Ovary (tissue), 9 donors: ENCODE measurements around the gene ZFYVE26. TPM values are rescaled to one million over a fixed set of nuclear protein-coding genes. Genes with fewer than 3 reads are reported as not detected.

Experiments used
- DNase-seq, 5 donors: peaks; one replicate each; pipeline ENCODE4 v3.0.0-alpha.2; 2019 to 2020
- H3K27ac ChIP-seq, 2 donors: fragments of 200-600 bp; one replicate each; pipeline versions ENCODE4 v1.5.1 to v1.8.0; 2019 to 2022
- H3K27me3 ChIP-seq: fragments of 200-600 bp; one replicate; pipeline ENCODE4 v1.8.0; 2022
- H3K36me3 ChIP-seq: fragments of 200-600 bp; sonication (generic); one replicate; pipeline ENCODE4 v1.5.1; 2019
- H3K4me1 ChIP-seq: one replicate; pipeline ENCODE4 v1.8.1; 2013; ENCODE audit warnings: mild to moderate bottlenecking, moderate library complexity; ENCODE audit not compliant: insufficient read depth
- H3K4me3 ChIP-seq: fragments of 200-600 bp; sonication (generic); one replicate; pipeline ENCODE4 v1.5.1; 2017
- H3K9me3 ChIP-seq, 2 donors: fragments of 200-600 bp in 1 of 2; sonication (generic) in 1 of 2; one replicate each; pipeline versions ENCODE4 v1.5.1 to v1.8.1; 2013 to 2019; ENCODE audit warnings: mild to moderate bottlenecking in 1 of 2, moderate library complexity in 1 of 2
- EP300 ChIP-seq: sonication (generic); formaldehyde crosslinking; IDR thresholded peaks from one replicate; pipeline ENCODE4 v1.6.1; 2017; ENCODE audit warnings: antibody characterized with exemption
- POLR2A ChIP-seq: fragments of 450-650 bp; IDR thresholded peaks from one replicate; pipeline ENCODE4 v1.6.1; 2017; ENCODE audit warnings: antibody characterized with exemption, mild to moderate bottlenecking, moderate library complexity
- WGBS, 3 donors: extraction: QIAGEN DNeasy Blood & Tissue Kit in 1 of 3; methylation state at CpG; one replicate each; pipeline versions ENCODE4 v1.1.5 to v1.1.7; 2013 to 2017; 5-methylcytosine and 5-hydroxymethylcytosine counted together
- intact Hi-C, 4 donors: fragments of 100-400 bp; cut with DNase I; formaldehyde crosslinking; loops; one replicate each; pipeline versions ENCODE4 v1.11.0 to v1.15.1; 2022 to 2023
- polyA plus RNA-seq, 2 donors: library from polyadenylated mRNA; stranded (reverse); fragments of 200-250 nt in 1 of 2; fragments of 350-450 nt in 1 of 2; fragmentation: Illumina TruSeq in 1 of 2; extraction: RNeasy Lipid Tissue Mini Kit (QIAGEN cat#74804) in 1 of 2; gene quantifications; one replicate each; pipeline ENCODE4 v1.2.3, GENCODE V29; 2013 to 2014
- total RNA-seq, 7 donors: library from RNA; depleted of rRNA in 2 of 7; stranded (reverse); fragments of >200 nt in 2 of 7; fragmentation: NEBNext Ultra II Directional in 3 of 7; extraction: Animal tissue kit (Norgen Biotek cat#: 25700) in 3 of 7; gene quantifications; one replicate each; pipeline versions ENCODE4 v1.1.0 to v1.2.4, GENCODE V29; 2016 to 2023
- TF ChIP-seq, protein P1 (sequence below), 3 donors: fragments of 450-650 bp in 2 of 3; fragments of 200-600 bp in 1 of 3; IDR thresholded peaks; one replicate each; pipeline versions ENCODE4 v1.5.1 to v1.8.0; 2016 to 2022; ENCODE audit warnings: antibody characterized with exemption in 3 of 3, mild to moderate bottlenecking in 1 of 3
- donor health status: DM: no; HTN: no; CAD: no; lungs with moderate emphysema.
- donor health status: DM: no; HTN: no; CAD: no.
- donor health status: Bipolar disorder and iron deficiency.
- donor health status: DM: yes; HTN: yes; CAD: no.
- donor health status: DM: no; HTN: no; CAD: no.
- donor health status: DM: yes; HTN: yes; CAD: no.

The ZFYVE26 gene
- total and polyA plus RNA-seq, 9 donors: 6.1 to 27.0 (median 20.3) TPM

- Histone ChIP-seq H3K4me3 (no peak overlapping the region), H3K27me3 (no peaks in the 10 kb centered on the region), H3K4me1 (no peaks in the 10 kb centered on the region), H3K27ac (no peak overlapping the region), H3K36me3 (no peaks in the 10 kb centered on the region), H3K9me3 (no peaks in the 10 kb centered on the region)
- intact Hi-C loops: no loop called here
- WGBS, 3 donors: 86 to 87% (median 86%) methylated on average over 5 of the region's 5 CpGs
- no peak for DNase-seq
- TF ChIP-seq, protein P1, sequence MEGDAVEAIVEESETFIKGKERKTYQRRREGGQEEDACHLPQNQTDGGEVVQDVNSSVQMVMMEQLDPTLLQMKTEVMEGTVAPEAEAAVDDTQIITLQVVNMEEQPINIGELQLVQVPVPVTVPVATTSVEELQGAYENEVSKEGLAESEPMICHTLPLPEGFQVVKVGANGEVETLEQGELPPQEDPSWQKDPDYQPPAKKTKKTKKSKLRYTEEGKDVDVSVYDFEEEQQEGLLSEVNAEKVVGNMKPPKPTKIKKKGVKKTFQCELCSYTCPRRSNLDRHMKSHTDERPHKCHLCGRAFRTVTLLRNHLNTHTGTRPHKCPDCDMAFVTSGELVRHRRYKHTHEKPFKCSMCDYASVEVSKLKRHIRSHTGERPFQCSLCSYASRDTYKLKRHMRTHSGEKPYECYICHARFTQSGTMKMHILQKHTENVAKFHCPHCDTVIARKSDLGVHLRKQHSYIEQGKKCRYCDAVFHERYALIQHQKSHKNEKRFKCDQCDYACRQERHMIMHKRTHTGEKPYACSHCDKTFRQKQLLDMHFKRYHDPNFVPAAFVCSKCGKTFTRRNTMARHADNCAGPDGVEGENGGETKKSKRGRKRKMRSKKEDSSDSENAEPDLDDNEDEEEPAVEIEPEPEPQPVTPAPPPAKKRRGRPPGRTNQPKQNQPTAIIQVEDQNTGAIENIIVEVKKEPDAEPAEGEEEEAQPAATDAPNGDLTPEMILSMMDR (IDR thresholded peaks at IDR 0.05): no peak
- TF ChIP-seq EP300 (no peak), POLR2A (no peak)
Observed at GRCh38 chr14:67765192-67765834, 51.1 kb downstream of the ZFYVE26 start.

GRCh38 chr14:67764496-67764895 lies 51.9 kb downstream of the ZFYVE26 start:
- H3K4me1 ChIP-seq: no peaks in the 10 kb centered on the region

GRCh38 chr14:67763158-67763822 lies 53.1 kb downstream of the ZFYVE26 start:
- intact Hi-C loops: no loop called here
- Histone ChIP-seq H3K4me3 (no peak overlapping the region), H3K27me3 (no peaks in the 10 kb centered on the region), H3K27ac (no peak overlapping the region), H3K36me3 (no peaks in the 10 kb centered on the region), H3K4me1 (no peaks in the 10 kb centered on the region), H3K9me3 (no peaks in the 10 kb centered on the region)
- no peak for DNase-seq
- TF ChIP-seq, protein P1 (IDR thresholded peaks at IDR 0.05): no peak
- TF ChIP-seq POLR2A: no peak
- TF ChIP-seq EP300: no peak
- WGBS, 3 donors: 85 to 91% (median 87%) methylated on average over 4 of the region's 4 CpGs

More at GRCh38 chr14:67764496-67764895, 51.9 kb downstream of the ZFYVE26 start:
- Histone ChIP-seq H3K4me3 (no peak overlapping the region), H3K36me3 (no peaks in the 10 kb centered on the region), H3K27me3 (no peaks in the 10 kb centered on the region), H3K9me3 (no peaks in the 10 kb centered on the region), H3K27ac (no peak overlapping the region)
- TF ChIP-seq, protein P1 (IDR thresholded peaks at IDR 0.05): no peak
- no peak for TF ChIP-seq EP300
- TF ChIP-seq POLR2A: no peak
- DNase-seq: no peak
- intact Hi-C loops: no loop called here
- 88 to 95% (median 92%) methylated on average over 4 of the region's 4 CpGs for WGBS, 3 donors

- H3K36me3 ChIP-seq: no peaks in the 10 kb centered on the region
- H3K27me3 ChIP-seq: no peaks in the 10 kb centered on the region
- H3K4me1 ChIP-seq: no peaks in the 10 kb centered on the region
- intact Hi-C loops: no loop called here
- no peak for DNase-seq
- TF ChIP-seq, protein P1 (IDR thresholded peaks at IDR 0.05): no peak
- no peak for TF ChIP-seq POLR2A
- TF ChIP-seq EP300: no peak
- no peak overlapping the region for H3K27ac ChIP-seq
- WGBS, 3 donors: 83 to 92% (median 85%) methylated on average over 5 of the region's 5 CpGs
- no peaks in the 10 kb centered on the region for H3K9me3 ChIP-seq
- H3K4me3 ChIP-seq: no peak overlapping the region
Observed at GRCh38 chr14:67762051-67762450, 54.3 kb downstream of the ZFYVE26 start.
